Activated CD4-positive, alpha-beta T cell treated with anti-CD3 and anti-CD28 coated beads for 1 hour (primary cell): Measurements from ENCODE around the gene CHST4.
"Not testable (repeated sequence)": the region's sequence is repeated elsewhere in the genome, so short reads cannot be mapped to it uniquely, and the experiment has no call there.

Experiments
- DNase-seq: peaks from one replicate; pipeline ENCODE4 v3.0.0-alpha.2; 2020

The CHST4 gene

GRCh38 chr16:71526111-71526631 lies at the start of gene CHST4:
TSS of gene CHST4 (plus strand) at chr16:71526426. CDS start at chr16:71536678, 10,252 bp downstream.
- no peak for DNase-seq

GRCh38 chr16:71476457-71477124 lies 49.6 kb upstream of the CHST4 start:
- no peak for DNase-seq

GRCh38 chr16:71479420-71479819 lies 46.8 kb upstream of the CHST4 start:
- no peak for DNase-seq

- DNase-seq: no peak
Observed at GRCh38 chr16:71480956-71481355, 45.3 kb upstream of the CHST4 start.

GRCh38 chr16:71482569-71482968 lies 43.7 kb upstream of the CHST4 start:
- no peak for DNase-seq

- peak; percentile 68 for DNase-seq
Observed at GRCh38 chr16:71484006-71484893, 42.0 kb upstream of the CHST4 start.

- no peak for DNase-seq
Observed at GRCh38 chr16:71489122-71489521, 37.1 kb upstream of the CHST4 start, which contains the start of gene ZNF19. TSS of gene ZNF19 (minus strand) at chr16:71489324. CDS start at chr16:71482114, 7,210 bp downstream.

- DNase-seq: no peak
Observed at GRCh38 chr16:71490361-71490760, 35.9 kb upstream of the CHST4 start.

- DNase-seq: no peak
Observed at GRCh38 chr16:71491054-71491453, 35.2 kb upstream of the CHST4 start.

GRCh38 chr16:71492786-71493185 lies 33.4 kb upstream of the CHST4 start:
- DNase-seq: no peak

GRCh38 chr16:71493213-71493612 lies 33.0 kb upstream of the CHST4 start:
- no peak for DNase-seq

GRCh38 chr16:71498031-71498430 lies 28.2 kb upstream of the CHST4 start:
- no peak for DNase-seq

GRCh38 chr16:71499775-71500364 lies 26.4 kb upstream of the CHST4 start:
- peak; percentile 12 for DNase-seq

GRCh38 chr16:71500964-71501363 lies 25.3 kb upstream of the CHST4 start:
- no peak for DNase-seq

- DNase-seq: no peak
Observed at GRCh38 chr16:71501547-71501946, 24.7 kb upstream of the CHST4 start.

- DNase-seq: not testable (repeated sequence)
Observed at GRCh38 chr16:71504051-71504450, 22.2 kb upstream of the CHST4 start.

- DNase-seq: no peak
Observed at GRCh38 chr16:71504901-71505300, 21.3 kb upstream of the CHST4 start.

- no peak for DNase-seq
Observed at GRCh38 chr16:71507061-71507460, 19.2 kb upstream of the CHST4 start.

- no peak for DNase-seq
Observed at GRCh38 chr16:71513302-71513701, 12.9 kb upstream of the CHST4 start.

- no peak for DNase-seq
Observed at GRCh38 chr16:71514476-71514875, 11.8 kb upstream of the CHST4 start.

GRCh38 chr16:71515026-71515425 lies 11.2 kb upstream of the CHST4 start:
- DNase-seq: no peak

- DNase-seq: no peak
Observed at GRCh38 chr16:71520550-71520949, 5.7 kb upstream of the CHST4 start.
